ENCODE results near the gene ERC2. TPM values are rescaled to one million over a fixed set of nuclear protein-coding genes. Genes with fewer than 3 reads are reported as not detected.
A peak's percentile ranks its signal among the peaks of the same experiment; 100 is the strongest.

ERC2 gene
- total and polyA plus RNA-seq, 2 donors (not counting 1 experiment from before 2014, with no cell fraction given): 0.14 to 0.17 TPM

DNA sequence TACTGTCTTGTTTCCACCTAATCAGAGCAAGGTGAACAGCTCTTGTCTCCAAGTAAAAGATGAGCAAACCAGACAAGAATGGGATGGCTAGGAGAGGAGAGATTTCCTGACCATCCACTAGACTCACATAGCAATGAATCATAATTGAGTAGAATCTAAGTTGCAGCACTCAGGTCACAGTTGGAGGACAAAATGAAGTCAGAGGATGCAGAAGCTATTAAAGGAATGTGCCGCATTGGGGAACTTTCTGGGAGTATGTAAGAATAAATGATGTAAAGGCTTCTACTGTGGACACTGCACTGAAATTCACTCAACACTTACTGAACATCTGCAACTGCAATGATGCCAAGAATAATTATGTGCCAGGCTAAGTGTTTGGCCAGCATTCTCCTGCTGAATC is 763.7 kb downstream of the ERC2 start:
- Histone ChIP-seq H3K27ac (ENCODE audit: insufficient read depth, low read length) (no peak overlapping the region), H3K4me1 (ENCODE audit: control insufficient read depth, extremely low read depth, insufficient read depth, low read length) (peaks cover 8% of the 10 kb centered on the region), H3K4me3 (replicated peaks in 1 of 4; ENCODE audit: control extremely low read depth in 1 of 4, insufficient read depth in 1 of 4, low read depth in 3 of 4, low read length in 4 of 4) (no peak overlapping the region), H3K9me3 (ENCODE audit: control insufficient read depth, insufficient read depth, low read depth, low read length) (no peaks in the 10 kb centered on the region), H3K27me3 (ENCODE audit: control insufficient read depth, insufficient read depth, low read length) (no peaks in the 10 kb centered on the region), H2AFZ (ENCODE audit: low read length) (no peak overlapping the region), H3K9ac (ENCODE audit: insufficient read depth, low read length) (no peak overlapping the region), H4K20me1 (ENCODE audit: control insufficient read depth, extremely low read depth, insufficient read depth, low read length) (no peaks in the 10 kb centered on the region), H3K79me2 (ENCODE audit: control insufficient read depth, insufficient read depth, low read length) (no peaks in the 10 kb centered on the region), H3K36me3 (ENCODE audit: control insufficient read depth, insufficient read depth, low read length) (no peaks in the 10 kb centered on the region), H3K4me2 (ENCODE audit: extremely low read depth, insufficient read depth, low read length) (no peak overlapping the region)
- DNase-seq (ENCODE audit: low read depth in 2 of 2): peak in 1 of 2 donors; percentile 74
- TF ChIP-seq, protein P1, sequence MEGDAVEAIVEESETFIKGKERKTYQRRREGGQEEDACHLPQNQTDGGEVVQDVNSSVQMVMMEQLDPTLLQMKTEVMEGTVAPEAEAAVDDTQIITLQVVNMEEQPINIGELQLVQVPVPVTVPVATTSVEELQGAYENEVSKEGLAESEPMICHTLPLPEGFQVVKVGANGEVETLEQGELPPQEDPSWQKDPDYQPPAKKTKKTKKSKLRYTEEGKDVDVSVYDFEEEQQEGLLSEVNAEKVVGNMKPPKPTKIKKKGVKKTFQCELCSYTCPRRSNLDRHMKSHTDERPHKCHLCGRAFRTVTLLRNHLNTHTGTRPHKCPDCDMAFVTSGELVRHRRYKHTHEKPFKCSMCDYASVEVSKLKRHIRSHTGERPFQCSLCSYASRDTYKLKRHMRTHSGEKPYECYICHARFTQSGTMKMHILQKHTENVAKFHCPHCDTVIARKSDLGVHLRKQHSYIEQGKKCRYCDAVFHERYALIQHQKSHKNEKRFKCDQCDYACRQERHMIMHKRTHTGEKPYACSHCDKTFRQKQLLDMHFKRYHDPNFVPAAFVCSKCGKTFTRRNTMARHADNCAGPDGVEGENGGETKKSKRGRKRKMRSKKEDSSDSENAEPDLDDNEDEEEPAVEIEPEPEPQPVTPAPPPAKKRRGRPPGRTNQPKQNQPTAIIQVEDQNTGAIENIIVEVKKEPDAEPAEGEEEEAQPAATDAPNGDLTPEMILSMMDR (conservative IDR thresholded peaks at IDR 0.05 in 1 of 2, IDR thresholded peaks at IDR 0.05 in 1 of 2; ENCODE audit: low read depth in 1 of 2, low read length in 2 of 2): no peak
- TF ChIP-seq EZH2 (IDR thresholded peaks at IDR 0.05; ENCODE audit: low read length, missing control alignments): no peak

DNA sequence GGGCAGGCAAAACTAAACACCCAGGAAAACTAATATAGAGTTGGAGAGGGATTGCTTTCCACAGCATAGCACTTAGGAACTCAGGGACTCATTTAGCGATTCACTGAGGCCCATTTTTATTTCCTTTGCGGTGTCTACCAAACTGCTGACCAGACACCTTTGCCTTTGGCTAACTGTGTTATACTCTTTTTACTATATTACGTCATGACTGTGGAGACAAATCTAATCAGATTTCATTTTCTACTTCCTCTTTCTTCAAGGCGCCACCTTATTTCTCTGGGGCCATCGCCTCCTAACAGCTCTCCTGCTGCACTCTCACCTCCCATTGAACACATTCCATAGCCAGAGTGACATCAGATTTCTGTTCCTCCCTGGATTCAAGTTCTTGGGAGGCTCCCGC is 765.4 kb downstream of the ERC2 start:
- Histone ChIP-seq H2AFZ (ENCODE audit: low read length) (no peak overlapping the region), H3K27me3 (ENCODE audit: control insufficient read depth, insufficient read depth, low read length) (no peaks in the 10 kb centered on the region), H3K9ac (ENCODE audit: insufficient read depth, low read length) (no peak overlapping the region), H3K27ac (ENCODE audit: insufficient read depth, low read length) (no peak overlapping the region), H4K20me1 (ENCODE audit: control insufficient read depth, extremely low read depth, insufficient read depth, low read length) (no peaks in the 10 kb centered on the region), H3K4me3 (replicated peaks in 1 of 4; ENCODE audit: control extremely low read depth in 1 of 4, insufficient read depth in 1 of 4, low read depth in 3 of 4, low read length in 4 of 4) (no peak overlapping the region), H3K4me1 (ENCODE audit: control insufficient read depth, extremely low read depth, insufficient read depth, low read length) (peaks cover 8% of the 10 kb centered on the region), H3K9me3 (ENCODE audit: control insufficient read depth, insufficient read depth, low read depth, low read length) (no peaks in the 10 kb centered on the region), H3K4me2 (ENCODE audit: extremely low read depth, insufficient read depth, low read length) (no peak overlapping the region), H3K36me3 (ENCODE audit: control insufficient read depth, insufficient read depth, low read length) (no peaks in the 10 kb centered on the region), H3K79me2 (ENCODE audit: control insufficient read depth, insufficient read depth, low read length) (no peaks in the 10 kb centered on the region)
- TF ChIP-seq, protein P1 (conservative IDR thresholded peaks at IDR 0.05 in 1 of 2, IDR thresholded peaks at IDR 0.05 in 1 of 2; ENCODE audit: low read depth in 1 of 2, low read length in 2 of 2): no peak
- TF ChIP-seq EZH2 (IDR thresholded peaks at IDR 0.05; ENCODE audit: low read length, missing control alignments): no peak
- no peak for DNase-seq (ENCODE audit: low read depth in 2 of 2)

DNA sequence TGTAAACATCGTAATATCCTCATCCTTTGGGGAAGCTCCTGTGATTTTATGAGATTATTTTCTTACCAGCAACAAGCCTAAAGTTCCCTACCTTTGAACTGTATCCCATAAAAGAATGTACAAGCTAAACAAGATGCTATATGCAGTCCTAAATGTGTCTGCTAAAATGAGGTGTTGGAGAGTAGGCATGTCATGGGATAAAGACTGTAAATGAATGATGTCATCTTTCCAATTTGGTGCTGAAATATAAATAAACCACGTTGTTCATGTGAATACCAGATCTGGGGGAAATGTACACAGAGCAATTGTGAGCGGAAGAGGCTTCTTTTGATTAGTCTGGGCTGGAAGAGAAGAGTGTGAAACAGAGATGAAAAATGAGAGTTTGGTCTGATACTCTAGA is 766.3 kb downstream of the ERC2 start:
- TF ChIP-seq EZH2 (IDR thresholded peaks at IDR 0.05; ENCODE audit: low read length, missing control alignments): no peak
- TF ChIP-seq, protein P1 (conservative IDR thresholded peaks at IDR 0.05 in 1 of 2, IDR thresholded peaks at IDR 0.05 in 1 of 2; ENCODE audit: low read depth in 1 of 2, low read length in 2 of 2): no peak
- peak; percentile 35 to 52 for DNase-seq (ENCODE audit: low read depth in 2 of 2)
- Histone ChIP-seq H3K4me3 (replicated peaks in 1 of 4; ENCODE audit: control extremely low read depth in 1 of 4, insufficient read depth in 1 of 4, low read depth in 3 of 4, low read length in 4 of 4) (no peak overlapping the region), H4K20me1 (ENCODE audit: control insufficient read depth, extremely low read depth, insufficient read depth, low read length) (no peaks in the 10 kb centered on the region), H3K9ac (ENCODE audit: insufficient read depth, low read length) (no peak overlapping the region), H3K27ac (ENCODE audit: insufficient read depth, low read length) (no peak overlapping the region), H3K4me2 (ENCODE audit: extremely low read depth, insufficient read depth, low read length) (no peak overlapping the region), H3K79me2 (ENCODE audit: control insufficient read depth, insufficient read depth, low read length) (no peaks in the 10 kb centered on the region), H2AFZ (ENCODE audit: low read length) (no peak overlapping the region), H3K36me3 (ENCODE audit: control insufficient read depth, insufficient read depth, low read length) (no peaks in the 10 kb centered on the region), H3K4me1 (ENCODE audit: control insufficient read depth, extremely low read depth, insufficient read depth, low read length) (peaks cover 8% of the 10 kb centered on the region), H3K27me3 (ENCODE audit: control insufficient read depth, insufficient read depth, low read length) (no peaks in the 10 kb centered on the region), H3K9me3 (ENCODE audit: control insufficient read depth, insufficient read depth, low read depth, low read length) (no peaks in the 10 kb centered on the region)

All from fibroblast of lung (primary cell).